Esophagus squamous epithelium (tissue), 5 donors: ENCODE measurements around the gene WBP1L. TPM values are rescaled to one million over a fixed set of nuclear protein-coding genes. Genes with fewer than 3 reads are reported as not detected.
A peak's percentile ranks its signal among the peaks of the same experiment; 100 is the strongest.

Experiments
- DNase-seq: peaks from one replicate; lab custom pipeline; 2025; lab: John Stamatoyannopoulos, UW
- H3K27ac ChIP-seq, 4 donors: fragments of 200-600 bp; sonication (generic); one replicate each; pipeline ENCODE4 v1.5.1; 2016 to 2019; ENCODE audit warnings: mild to moderate bottlenecking in 1 of 4
- H3K27me3 ChIP-seq, 4 donors: fragments of 200-600 bp; sonication (generic); 1 replicate in 3 of 4; 2 replicates in 1 of 4; pipeline versions ENCODE4 v1.5.1 to v1.6.0; 2017 to 2021; ENCODE audit warnings: antibody characterized with exemption in 1 of 4
- H3K36me3 ChIP-seq, 3 donors: fragments of 200-600 bp; sonication (generic); one replicate each; pipeline ENCODE4 v1.5.1; 2016 to 2019
- H3K4me1 ChIP-seq, 3 donors: fragments of 200-600 bp; sonication (generic); one replicate each; pipeline ENCODE4 v1.5.1; 2017 to 2019
- H3K4me3 ChIP-seq, 4 donors: fragments of 200-600 bp; sonication (generic); 1 replicate in 3 of 4; 2 replicates in 1 of 4; pipeline ENCODE4 v1.5.1; 2016 to 2019; ENCODE audit warnings: mild to moderate bottlenecking in 2 of 4, moderate library complexity in 1 of 4
- H3K9me3 ChIP-seq, 3 donors: fragments of 200-600 bp; sonication (generic); one replicate each; pipeline ENCODE4 v1.5.1; 2016 to 2019
- CTCF ChIP-seq, 6 experiments: fragments of 450-650 bp in 4 of 6; fragments of 200-600 bp in 2 of 6; sonication (generic) in 2 of 6; IDR thresholded peaks; one replicate each; pipeline ENCODE4 v1.5.1; 2016 to 2019; ENCODE audit warnings: antibody characterized with exemption in 6 of 6, mild to moderate bottlenecking in 4 of 6, moderate library complexity in 4 of 6
- POLR2A ChIP-seq, 4 donors: fragments of 450-650 bp; IDR thresholded peaks; one replicate each; pipeline ENCODE4 v1.6.1; 2017; ENCODE audit warnings: antibody characterized with exemption in 4 of 4, mild to moderate bottlenecking in 4 of 4, moderate library complexity in 3 of 4
- WGBS, 2 donors: methylation state at CpG; one replicate each; pipeline ENCODE4 v1.1.5; 2018; 5-methylcytosine and 5-hydroxymethylcytosine counted together
- intact Hi-C: fragments of 100-400 bp; cut with DNase I; formaldehyde crosslinking; loops from one replicate; pipeline ENCODE4 v1.15.0; 2022
- total RNA-seq, 4 donors: library from RNA; depleted of rRNA; stranded (reverse); fragments of >200 nt; gene quantifications; one replicate each; pipeline ENCODE4 v1.1.0, GENCODE V29; 2016
- donor health status: DM: yes; HTN: yes; CAD: no.

The WBP1L gene
- total RNA-seq, 4 donors from 2014 or later: 40.6 to 61.4 (median 49.1) TPM

- no peaks in the 10 kb centered on the region for H3K9me3 ChIP-seq
- H3K4me1 ChIP-seq: peaks cover 24 to 63% (median 37%) of the 10 kb centered on the region in 3 donors
- 53 to 65% methylated on average over 5 to 6 of the region's 6 CpGs for WGBS, 2 donors
- H3K27ac ChIP-seq: peak overlapping the region; percentile 16 to 79 (median 60)
- H3K27me3 ChIP-seq: no peaks in the 10 kb centered on the region
- peaks cover 0 to 74% (median 4%) of the 10 kb centered on the region in 3 donors for H3K36me3 ChIP-seq
- no peak overlapping the region for H3K4me3 ChIP-seq
- TF ChIP-seq CTCF (IDR thresholded peaks at IDR 0.05): no peak
- TF ChIP-seq POLR2A (IDR thresholded peaks at IDR 0.05): no peak
- intact Hi-C loops: loop anchor here (10.0 kb wide), 1 partner anchor 48 kb away; no protein-coding TSS in a partner anchor
- no peak for DNase-seq
Measured at GRCh38 chr10:102802920-102803534, 59.3 kb downstream of the WBP1L start.

- TF ChIP-seq CTCF (IDR thresholded peaks at IDR 0.05): no peak
- no peak for DNase-seq
- H3K27ac ChIP-seq: peak overlapping the region in 2 of 4 donors; percentile 11 to 79
- WGBS, 2 donors: 68 to 73% methylated on average over 2 of the region's 2 CpGs
- H3K4me1 ChIP-seq: peaks cover 20 to 59% (median 36%) of the 10 kb centered on the region in 3 donors
- no peaks in the 10 kb centered on the region for H3K27me3 ChIP-seq
- peaks cover 0 to 72% (median under 1%) of the 10 kb centered on the region in 3 donors for H3K36me3 ChIP-seq
- no peak overlapping the region for H3K4me3 ChIP-seq
- H3K9me3 ChIP-seq: no peaks in the 10 kb centered on the region
- intact Hi-C loops: loop anchor here (10.0 kb wide), 1 partner anchor 50 kb away; no protein-coding TSS in a partner anchor
Measured at GRCh38 chr10:102804382-102805055, 60.8 kb downstream of the WBP1L start.

GRCh38 chr10:102808380-102808779, 64.6 kb downstream of the WBP1L start:
- Histone ChIP-seq H3K27me3 (no peaks in the 10 kb centered on the region), H3K9me3 (no peaks in the 10 kb centered on the region), H3K4me3 (no peak overlapping the region), H3K36me3 (peaks cover 12 to 77% (median 23%) of the 10 kb centered on the region in 3 donors), H3K4me1 (peaks cover 0 to 33% (median 7%) of the 10 kb centered on the region in 3 donors), H3K27ac (no peak overlapping the region)
- 81 to 83% methylated on average over 4 of the region's 4 CpGs for whole genome bisulfite sequencing, 2 donors
- no peak for DNase-seq
- intact Hi-C loops: loop anchor here (10.0 kb wide), 1 partner anchor 54 kb away; no protein-coding TSS in a partner anchor
- TF ChIP-seq POLR2A (IDR thresholded peaks at IDR 0.05) (no peak), CTCF (IDR thresholded peaks at IDR 0.05) (no peak)

- peaks cover 12 to 78% (median 29%) of the 10 kb centered on the region in 3 donors for H3K36me3 ChIP-seq
- H3K9me3 ChIP-seq: no peaks in the 10 kb centered on the region
- no peak for DNase-seq
- H3K27me3 ChIP-seq: no peaks in the 10 kb centered on the region
- WGBS, 2 donors: 97 to 98% methylated on average over 3 of the region's 3 CpGs
- peaks cover 9 to 54% (median 18%) of the 10 kb centered on the region in 3 donors for H3K4me1 ChIP-seq
- TF ChIP-seq POLR2A (IDR thresholded peaks at IDR 0.05) (no peak), CTCF (IDR thresholded peaks at IDR 0.05) (no peak)
- H3K4me3 ChIP-seq: no peak overlapping the region
- peak overlapping the region in 1 of 4 donors; percentile 30 for H3K27ac ChIP-seq
- intact Hi-C loops: no loop called here
Measured at GRCh38 chr10:102811346-102811745, 67.6 kb downstream of the WBP1L start.
